GM12892 (cell line): ENCODE data around the gene ELF5.

Experiments
- POLR2AphosphoS5 ChIP-seq: IDR thresholded peaks from 2 replicates; pipeline ENCODE4 v1.6.1; 2011; ENCODE audit warnings: low read depth, low read length, control low read depth
- TAF1 ChIP-seq: IDR thresholded peaks from 2 replicates; pipeline ENCODE4 v1.6.1; 2011; ENCODE audit warnings: low read depth, mild to moderate bottlenecking, control low read depth, low read length, borderline replicate concordance

DNA sequence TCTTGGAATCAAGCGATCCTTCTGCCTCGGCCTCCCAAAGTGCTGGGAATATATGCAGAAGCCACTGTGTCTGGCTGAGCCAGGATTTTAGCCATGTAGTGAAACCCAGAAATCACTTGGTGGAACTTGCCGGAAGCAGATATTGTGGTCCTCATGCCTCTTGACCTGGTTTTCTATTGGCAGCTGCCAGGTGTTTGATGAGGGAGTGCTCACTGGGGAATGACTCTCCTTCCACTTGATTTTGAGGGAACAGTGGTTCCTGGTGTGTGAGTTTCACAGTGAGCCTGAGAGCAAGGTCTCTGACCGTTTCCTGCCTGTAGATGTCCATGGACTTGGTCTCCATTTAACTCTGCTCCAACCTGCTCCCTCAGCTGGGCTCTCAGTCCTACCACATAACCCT is 34.7 kb upstream of the ELF5 start:
- TF ChIP-seq POLR2AphosphoS5 (no peak), TAF1 (no peak)
